ENCODE data around the gene CELA3B. TPM values are rescaled to one million over a fixed set of nuclear protein-coding genes. Genes with fewer than 3 reads are reported as not detected.

The CELA3B gene
- total and polyA plus RNA-seq, 2 of the 13 experiments (the other 11 are each of a cell fraction or from before 2014, with no cell fraction given) = 0.34 TPM; not detected in 1

- no peak for TF ChIP-seq ZFP37 (CRISPR knock-in tag; IDR thresholded peaks at IDR 0.05; ENCODE audit: borderline replicate concordance)
- no peak for TF ChIP-seq SMAD1 (CRISPR knock-in tag; IDR thresholded peaks at IDR 0.05; ENCODE audit: borderline replicate concordance, low read depth)
- TF ChIP-seq ZNF891 (CRISPR knock-in tag; IDR thresholded peaks at IDR 0.05) = peak; percentile 84
- TF ChIP-seq KDM4B (CRISPR knock-in tag; IDR thresholded peaks at IDR 0.05) = no peak
- no peak for TF ChIP-seq TCF7L2 (IDR thresholded peaks at IDR 0.05; ENCODE audit: low read depth, low read length)
- no peak for TF ChIP-seq LCORL (IDR thresholded peaks at IDR 0.05)
- peak; percentile 89 for TF ChIP-seq LCORL (CRISPR knock-in tag; IDR thresholded peaks at IDR 0.05)
- TF ChIP-seq ARNT (IDR thresholded peaks at IDR 0.05) = no peak
- TF ChIP-seq WIZ (CRISPR knock-in tag; IDR thresholded peaks at IDR 0.05) = no peak
- no peak for TF ChIP-seq ZSCAN21 (CRISPR knock-in tag; IDR thresholded peaks at IDR 0.05; ENCODE audit: borderline replicate concordance)
- no peak for TF ChIP-seq ZNF503 (CRISPR knock-in tag; IDR thresholded peaks at IDR 0.05)
- TF ChIP-seq CEBPB (IDR thresholded peaks at IDR 0.05; ENCODE audit: borderline replicate concordance, low read depth, low read length) = no peak
- TF ChIP-seq HDAC6 (IDR thresholded peaks at IDR 0.05; ENCODE audit: low read depth, low read length) = no peak
- TF ChIP-seq ZSCAN20 (CRISPR knock-in tag; IDR thresholded peaks at IDR 0.05; ENCODE audit: borderline replicate concordance) = no peak
- TF ChIP-seq NFRKB (IDR thresholded peaks at IDR 0.05) = no peak
- TF ChIP-seq ZNF382 (CRISPR knock-in tag; IDR thresholded peaks at IDR 0.05; ENCODE audit: borderline replicate concordance) = no peak
- TF ChIP-seq FLYWCH1 (CRISPR knock-in tag; IDR thresholded peaks at IDR 0.05) = no peak
- no peak for TF ChIP-seq HCFC1 (IDR thresholded peaks at IDR 0.05; ENCODE audit: low read depth, low read length)
- 0 out of 2 replicates have a peak, but pooled peaks have one; percentile 34 for TF ChIP-seq E2F2 (CRISPR knock-in tag; IDR thresholded peaks at IDR 0.05; ENCODE audit: borderline replicate concordance)
- TF ChIP-seq MZF1 (CRISPR knock-in tag; IDR thresholded peaks at IDR 0.05; ENCODE audit: borderline replicate concordance) = no peak
- no peak for TF ChIP-seq FIP1L1 (IDR thresholded peaks at IDR 0.05; ENCODE audit: borderline replicate concordance, insufficient read depth, low read depth, low read length)
- no peak for TF ChIP-seq HHEX (CRISPR knock-in tag; IDR thresholded peaks at IDR 0.05)
- TF ChIP-seq ZNF468 (CRISPR knock-in tag; IDR thresholded peaks at IDR 0.05) = no peak
- TF ChIP-seq U2AF2 (IDR thresholded peaks at IDR 0.05; ENCODE audit: low read depth, low read length) = no peak
- TF ChIP-seq SP140L (CRISPR knock-in tag; IDR thresholded peaks at IDR 0.05; ENCODE audit: borderline replicate concordance) = no peak
- TF ChIP-seq THAP11 (CRISPR knock-in tag; IDR thresholded peaks at IDR 0.05) = peak; percentile 47
- no peak; the same call in 1 of the 2 replicates for TF ChIP-seq NCOR1 (IDR thresholded peaks at IDR 0.05; ENCODE audit: borderline replicate concordance, low read length)
- no peak for TF ChIP-seq TEAD2 (CRISPR knock-in tag; IDR thresholded peaks at IDR 0.05)
- no peak for TF ChIP-seq ZNF354B (CRISPR knock-in tag; IDR thresholded peaks at IDR 0.05)
- TF ChIP-seq MAFK (conservative IDR thresholded peaks at IDR 0.05 in 1 of 2, IDR thresholded peaks at IDR 0.05 in 1 of 2; ENCODE audit: low read length in 2 of 2) = no peak
- TF ChIP-seq AHR (CRISPR knock-in tag; IDR thresholded peaks at IDR 0.05) = no peak
Measured at GRCh38 chr1:21931171-21932093, 45.4 kb upstream of the CELA3B start (continued).

Data from HepG2 (cell line).